C1 segment of cervical spinal cord (tissue), 14 donors: Measurements from ENCODE around the gene HDAC7.

Source experiments
- DNase-seq, 14 donors: peaks; one replicate each; lab custom pipeline; 2025; lab: John Stamatoyannopoulos, UW

Gene HDAC7

GRCh38 chr12:47795121-47795813 lies 24.4 kb downstream of the HDAC7 start:
- no peak for DNase-seq

GRCh38 chr12:47794679-47795078 lies 25.0 kb downstream of the HDAC7 start:
- DNase-seq: no peak

GRCh38 chr12:47793015-47793681 lies 26.6 kb downstream of the HDAC7 start:
- DNase-seq: no peak

GRCh38 chr12:47791874-47792273 lies 27.8 kb downstream of the HDAC7 start:
- DNase-seq: no peak

- no peak for DNase-seq
Measured at GRCh38 chr12:47791351-47791746, 28.4 kb downstream of the HDAC7 start.

GRCh38 chr12:47790676-47791350 lies 28.9 kb downstream of the HDAC7 start:
- no peak for DNase-seq

GRCh38 chr12:47789712-47790489 lies 29.8 kb downstream of the HDAC7 start:
- no peak for DNase-seq

- no peak for DNase-seq
Measured at GRCh38 chr12:47789141-47789540, 30.6 kb downstream of the HDAC7 start.

GRCh38 chr12:47787596-47788319 lies 31.9 kb downstream of the HDAC7 start:
- DNase-seq: no peak

- no peak for DNase-seq
Measured at GRCh38 chr12:47786662-47787280, 32.9 kb downstream of the HDAC7 start.

- DNase-seq: no peak
Measured at GRCh38 chr12:47785887-47786661, 33.6 kb downstream of the HDAC7 start.

GRCh38 chr12:47785036-47785886 lies 34.4 kb downstream of the HDAC7 start:
- peak in 1 of 14 donors; percentile 25 for DNase-seq

- no peak for DNase-seq
Measured at GRCh38 chr12:47783821-47784819, 35.6 kb downstream of the HDAC7 start.

- DNase-seq: no peak
Measured at GRCh38 chr12:47783024-47783755, 36.5 kb downstream of the HDAC7 start.

- peak in 1 of 14 donors; percentile 44 for DNase-seq
Measured at GRCh38 chr12:47782372-47782770, 37.3 kb downstream of the HDAC7 start.

- peak in 2 of 14 donors; percentile 44 to 53 for DNase-seq
Measured at GRCh38 chr12:47781479-47782371, 38.0 kb downstream of the HDAC7 start.
